Measurements from ENCODE around the gene HPS3.
"Not testable (repeated sequence)": the region's sequence is repeated elsewhere in the genome, so short reads cannot be mapped to it uniquely, and the experiment has no call there.

The HPS3 gene

GRCh38 chr3:149188494-149188893, 59.1 kb downstream of the HPS3 start:
- DNase-seq: no peak

- DNase-seq: no peak
Measured at GRCh38 chr3:149195221-149195620, 65.8 kb downstream of the HPS3 start.

- DNase-seq: not testable (repeated sequence)
Measured at GRCh38 chr3:149196805-149197592, 67.6 kb downstream of the HPS3 start.

DNA sequence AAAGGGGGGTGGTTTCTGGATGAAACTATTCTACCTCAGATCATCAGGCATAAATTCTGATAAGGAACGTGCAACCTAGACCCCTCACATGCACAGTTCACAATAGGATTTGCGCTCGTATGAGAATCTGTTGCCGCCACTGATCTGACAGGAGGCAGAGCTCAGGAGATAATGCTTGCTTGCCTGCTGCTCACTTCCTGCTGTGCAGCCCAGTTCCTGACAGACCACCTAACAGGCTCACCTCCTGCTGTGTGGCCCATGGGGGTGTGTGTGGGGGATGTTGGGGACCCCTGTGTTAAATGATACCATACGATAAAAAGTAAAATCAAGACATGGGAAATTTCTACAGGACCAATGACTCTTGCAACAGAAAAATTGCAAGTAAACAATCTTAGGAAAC, 68.2 kb downstream of the HPS3 start:
- no peak for DNase-seq

- DNase-seq: no peak
Measured at GRCh38 chr3:149198611-149199010, 69.2 kb downstream of the HPS3 start.

DNA sequence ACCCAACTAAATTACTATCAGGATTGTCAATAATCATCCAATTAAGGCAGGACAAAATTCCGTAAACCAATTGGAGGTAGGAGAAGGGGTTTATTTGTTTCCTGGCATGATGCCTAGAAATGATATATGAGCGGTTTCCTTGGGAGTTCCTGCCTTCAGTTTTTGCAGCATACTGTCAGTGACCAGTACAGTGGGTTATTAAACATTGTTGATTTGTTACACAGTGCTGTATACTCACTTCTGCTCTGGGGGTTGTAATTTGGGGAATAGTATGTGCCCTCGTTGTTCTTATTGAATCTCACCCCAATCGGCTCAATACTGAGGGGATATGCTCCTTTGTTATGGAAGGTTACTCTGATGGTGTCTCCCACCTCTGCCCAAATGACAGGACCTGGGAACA, 70.0 kb downstream of the HPS3 start:
- no peak for DNase-seq

DNA sequence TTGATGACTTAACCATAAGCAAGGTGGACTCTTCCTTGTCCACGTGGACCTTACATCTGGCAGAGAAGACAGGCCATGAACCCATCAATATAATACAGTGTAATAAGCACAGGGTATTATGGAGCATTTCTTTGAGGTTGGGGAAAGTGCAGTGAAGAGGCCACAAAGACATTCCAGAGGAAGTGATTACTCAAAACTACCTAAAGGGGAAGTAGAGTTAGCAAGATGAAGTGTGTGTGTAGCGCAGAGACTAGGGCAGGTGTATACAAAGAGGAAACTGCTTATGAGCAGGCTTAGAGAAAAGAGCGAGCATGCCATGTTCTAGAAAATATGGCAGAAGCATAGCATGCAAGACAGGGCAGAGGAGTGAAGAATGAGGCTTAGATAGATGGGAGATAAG, 74.3 kb downstream of the HPS3 start:
- DNase-seq: no peak

- DNase-seq: no peak
Measured at GRCh38 chr3:149204390-149204991, 75.1 kb downstream of the HPS3 start.

DNA sequence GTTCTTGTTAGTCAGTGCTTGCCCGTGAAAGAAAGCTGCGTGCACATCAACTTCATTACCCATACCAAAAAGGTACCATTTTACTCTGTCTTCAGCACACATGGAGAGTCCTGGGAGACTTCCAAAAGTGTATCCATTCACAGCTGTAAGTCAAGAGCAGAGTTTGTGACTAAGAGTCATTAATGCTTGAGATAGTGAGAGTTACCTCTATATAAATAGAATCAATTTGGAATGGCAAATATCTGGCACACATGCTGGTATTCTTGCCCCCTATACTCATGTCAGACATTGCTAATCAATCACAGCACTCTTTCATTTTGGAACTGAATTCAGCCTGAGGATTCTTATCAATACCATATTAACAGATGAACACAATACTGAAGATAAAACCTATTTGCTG, 78.0 kb downstream of the HPS3 start:
- DNase-seq: no peak

DNA sequence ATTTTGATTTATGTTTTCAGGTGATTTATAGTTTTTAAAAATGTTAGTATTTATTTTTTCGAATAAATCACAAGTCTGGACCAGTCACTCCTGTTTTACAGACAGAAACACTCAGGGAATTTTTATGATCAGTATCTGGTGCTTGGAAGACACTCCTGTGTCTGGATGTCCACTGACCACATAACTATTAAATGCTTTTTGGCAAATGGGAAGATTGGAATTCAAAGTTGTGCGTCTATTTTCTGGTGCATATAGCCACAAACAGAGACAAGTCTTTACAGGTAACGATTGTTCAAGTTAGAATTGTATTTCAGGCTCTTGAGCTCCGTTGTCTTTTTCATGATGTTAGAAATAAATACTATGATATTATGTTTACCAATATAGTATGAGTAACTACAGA, 80.0 kb downstream of the HPS3 start:
- DNase-seq: no peak

DNA sequence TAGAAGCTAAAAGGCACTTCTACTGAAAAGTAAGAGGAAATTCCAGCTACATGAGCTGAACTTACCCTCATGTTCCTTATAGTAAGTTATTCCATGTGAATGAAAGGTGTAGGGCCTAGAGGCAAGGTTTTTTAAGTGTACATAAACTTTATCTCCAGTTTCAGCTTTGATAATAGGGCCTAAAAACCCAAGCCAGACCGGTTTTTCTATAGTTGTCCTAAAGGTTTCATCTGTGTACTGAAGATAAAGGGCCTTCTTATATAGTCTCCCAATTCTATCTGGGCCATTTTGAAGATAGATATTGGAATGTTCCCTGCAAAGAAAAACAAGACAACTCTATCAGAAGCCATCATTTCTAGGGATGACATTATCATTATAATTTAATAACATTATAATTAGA, 82.9 kb downstream of the HPS3 start:
- DNase-seq: no peak

DNA sequence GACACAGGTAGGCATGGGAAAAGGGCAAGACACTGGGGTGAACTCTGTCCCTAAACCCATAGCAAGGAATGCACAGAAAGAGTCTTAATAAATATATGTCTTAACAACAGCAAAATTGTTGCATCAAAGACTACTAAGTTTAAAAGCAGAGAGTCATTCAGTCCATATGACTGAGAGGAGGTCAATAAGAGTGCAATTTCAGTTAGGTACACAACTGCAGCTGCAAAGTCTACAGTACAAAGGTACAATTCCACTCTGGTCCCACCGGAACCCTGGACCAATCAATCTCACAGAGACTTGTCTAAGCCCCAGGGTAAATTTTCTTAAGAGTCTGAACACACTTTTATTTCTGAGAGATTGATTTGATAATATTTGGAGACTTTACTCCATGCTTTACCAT, 85.3 kb downstream of the HPS3 start:
- no peak for DNase-seq

- no peak for DNase-seq
Measured at GRCh38 chr3:149215515-149215914, 86.1 kb downstream of the HPS3 start.

DNA sequence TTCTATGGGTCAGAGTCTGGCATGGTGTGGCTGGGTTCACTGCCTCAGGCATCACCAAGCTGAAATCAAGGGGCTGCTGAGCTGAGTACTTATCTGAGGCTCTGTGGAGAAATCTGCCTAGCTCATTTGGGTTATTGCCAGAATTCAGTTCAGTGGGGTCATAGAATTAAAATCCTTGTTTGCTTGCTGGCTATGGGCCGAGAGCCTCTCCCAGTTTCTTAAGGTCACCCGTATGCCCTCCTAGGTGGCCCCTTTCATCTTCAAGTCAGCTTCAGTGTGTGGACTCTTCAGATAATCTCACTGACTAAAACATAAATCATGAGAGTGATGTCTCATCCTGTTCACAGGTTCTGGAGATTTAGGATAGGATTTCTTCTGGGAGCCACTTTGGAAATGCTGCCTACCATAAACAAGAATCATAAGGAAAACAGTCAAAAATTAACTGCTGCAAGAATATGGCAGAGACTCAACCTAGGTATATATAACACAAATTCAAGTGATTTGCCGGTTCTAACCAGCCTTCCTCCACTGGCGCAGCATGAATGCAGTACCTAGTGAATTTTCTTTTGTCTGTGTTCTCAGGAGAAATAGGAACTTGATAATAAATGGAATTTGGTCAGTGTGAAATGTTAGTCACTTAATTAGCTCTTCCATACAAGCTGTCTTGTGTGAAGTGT, 86.9 kb downstream of the HPS3 start:
- no peak for DNase-seq

- no peak for DNase-seq
Measured at GRCh38 chr3:149217347-149217746, 87.9 kb downstream of the HPS3 start.

DNA sequence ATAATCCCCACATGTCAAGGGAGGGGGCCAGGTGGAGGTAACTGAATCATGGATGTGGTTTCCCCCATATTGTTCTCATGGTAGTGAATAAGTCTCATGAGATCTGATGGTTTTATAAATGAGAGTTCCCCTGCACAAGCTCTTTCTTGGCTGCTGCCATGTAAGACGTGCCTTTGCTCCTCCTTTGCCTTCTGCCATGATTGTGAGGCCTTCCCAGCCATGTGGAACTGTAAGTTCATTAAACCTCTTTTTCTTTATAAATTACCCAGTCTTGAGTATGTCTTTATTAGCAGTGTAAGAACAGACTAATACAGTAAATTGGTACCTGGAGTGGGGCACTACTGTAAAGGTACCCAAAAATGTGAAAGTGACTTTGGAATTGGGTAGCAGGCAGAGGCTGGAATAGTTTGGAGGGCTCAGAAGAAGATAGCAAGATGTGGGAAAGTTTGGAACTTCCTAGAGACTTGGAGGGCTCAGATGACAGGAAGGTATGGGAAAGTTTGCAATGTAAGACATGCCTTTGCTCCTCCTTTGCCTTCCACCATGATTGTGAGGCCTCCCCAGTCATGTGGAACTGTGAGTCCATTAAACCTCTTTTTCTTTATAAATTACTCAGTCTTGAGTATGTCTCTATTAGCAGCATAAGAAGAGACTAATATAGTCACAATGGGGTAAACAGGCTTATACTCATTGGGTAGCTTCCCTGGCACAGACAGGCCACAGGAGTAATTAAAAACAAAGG, 90.1 kb downstream of the HPS3 start:
- DNase-seq: not testable (repeated sequence)

DNA sequence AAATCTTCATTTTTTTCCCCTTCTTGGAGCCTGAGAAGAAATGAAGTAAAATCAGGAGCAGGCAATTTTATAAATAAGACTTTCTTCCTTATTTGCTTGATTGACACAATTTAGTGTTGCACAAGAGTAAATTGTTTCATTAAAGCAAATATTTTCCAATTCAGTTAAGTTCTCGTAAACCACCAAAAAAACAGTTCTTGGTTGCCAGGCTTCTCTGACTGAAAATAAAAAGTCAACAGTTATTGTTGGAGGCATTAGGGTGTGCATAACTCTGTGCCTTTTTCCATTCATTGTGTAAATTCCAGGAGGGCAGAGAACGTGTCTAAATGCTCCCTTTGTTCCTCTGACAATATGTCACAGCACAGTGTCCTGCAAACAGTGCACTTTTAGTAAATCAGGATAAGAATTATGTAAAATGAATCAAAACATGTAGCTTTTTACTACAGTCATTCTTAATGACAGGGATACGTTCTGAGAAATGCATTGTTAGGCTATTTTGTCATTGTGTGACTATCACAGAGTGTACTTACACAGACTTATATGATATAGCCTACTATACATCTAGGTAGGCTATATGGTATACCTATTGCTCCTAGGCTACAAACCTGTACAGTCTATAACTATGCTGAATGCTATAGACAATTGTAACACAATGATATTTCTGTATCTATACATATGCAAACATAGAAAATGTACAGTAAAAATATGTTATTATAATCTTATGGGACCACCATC, 92.5 kb downstream of the HPS3 start, which contains the start of gene CP:
Gene CP (minus strand): TSS at position 47 of the 735 bp plus-strand sequence. CDS start 37 bp downstream, at position 10.
- no peak for DNase-seq

Measured in amygdala (tissue), 56 donors.